ENCODE results near the gene POFUT1.

The POFUT1 gene

GRCh38 chr20:32206760-32207625 is 687 bp upstream of the POFUT1 start:
- DNase-seq: no peak

DNA sequence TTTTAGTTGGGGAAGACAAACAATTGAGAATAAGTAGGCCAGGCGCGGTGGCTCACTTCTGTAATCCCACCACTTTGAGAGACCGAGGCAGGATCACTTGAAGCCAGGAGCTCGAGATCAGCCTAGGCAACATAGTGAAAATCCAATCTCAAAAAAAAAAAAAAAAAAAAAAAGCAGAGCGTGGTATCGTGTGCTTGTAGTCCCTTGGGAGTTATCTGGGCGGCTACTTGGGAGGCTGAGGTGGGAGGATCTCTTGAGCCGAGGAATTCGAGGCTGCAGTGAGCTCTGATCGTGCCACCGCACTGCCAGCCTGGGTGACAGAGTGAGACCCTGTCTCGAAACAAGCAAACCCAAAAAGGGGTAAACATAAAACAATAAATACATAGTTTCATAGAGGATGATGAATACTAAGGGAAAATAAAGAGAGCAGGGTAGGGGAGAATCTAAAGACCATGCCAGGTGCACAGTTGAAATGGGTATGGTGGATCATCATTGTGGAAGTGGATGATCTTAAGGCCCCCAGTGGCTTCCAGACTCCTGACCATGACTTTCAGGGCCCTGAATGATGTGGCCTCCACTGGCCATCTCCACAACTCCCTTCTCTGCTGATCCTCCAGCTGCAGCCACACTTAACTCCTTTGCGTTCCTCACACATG is 947 bp downstream of the POFUT1 start:
- no peak for DNase-seq

DNA sequence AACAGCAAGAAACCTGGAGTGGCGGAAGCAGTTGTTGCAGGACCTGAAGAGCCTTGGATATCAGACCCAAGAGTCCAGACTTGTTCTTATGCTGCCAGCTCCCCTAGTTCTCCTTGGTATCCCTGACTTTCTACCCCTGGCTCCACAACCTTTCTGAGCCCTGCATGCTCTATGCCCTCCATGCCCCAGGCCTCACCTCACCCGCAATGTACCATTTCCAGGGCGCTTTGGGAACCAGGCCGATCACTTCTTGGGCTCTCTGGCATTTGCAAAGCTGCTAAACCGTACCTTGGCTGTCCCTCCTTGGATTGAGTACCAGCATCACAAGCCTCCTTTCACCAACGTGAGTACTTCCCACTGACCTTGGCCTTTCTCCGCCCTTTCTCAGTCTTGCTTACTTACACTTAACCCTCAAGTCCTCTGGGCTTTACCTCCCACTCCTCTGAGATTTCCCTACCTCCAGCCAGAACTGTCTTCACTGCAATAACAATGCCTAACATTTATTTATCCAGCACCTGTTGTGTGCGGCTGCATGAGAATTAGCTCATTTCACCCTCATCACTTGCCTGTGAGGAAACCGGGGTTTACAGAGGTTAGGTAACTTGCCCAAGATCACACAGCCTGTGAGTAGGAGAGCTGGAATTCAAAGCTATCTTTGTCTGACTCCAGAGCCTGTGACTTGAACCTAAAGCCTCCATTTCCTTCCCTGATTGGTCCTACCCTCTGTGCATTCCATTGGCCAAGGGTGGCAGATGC is 2.3 kb downstream of the POFUT1 start:
- no peak for DNase-seq

GRCh38 chr20:32213870-32214269 is 6.2 kb downstream of the POFUT1 start:
- DNase-seq: no peak

DNA sequence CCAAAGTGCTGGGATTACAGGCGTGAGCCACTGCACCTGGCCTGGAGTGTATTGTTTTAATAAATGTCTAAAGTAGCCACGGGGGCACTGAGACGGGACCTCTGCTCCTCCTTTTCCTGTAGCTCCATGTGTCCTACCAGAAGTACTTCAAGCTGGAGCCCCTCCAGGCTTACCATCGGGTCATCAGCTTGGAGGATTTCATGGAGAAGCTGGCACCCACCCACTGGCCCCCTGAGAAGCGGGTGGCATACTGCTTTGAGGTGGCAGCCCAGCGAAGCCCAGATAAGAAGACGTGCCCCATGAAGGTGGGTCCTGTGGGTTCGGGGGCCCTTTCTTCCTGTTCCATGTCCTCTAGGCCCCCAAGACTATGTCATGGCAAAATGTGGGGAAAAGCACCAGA is 7.5 kb downstream of the POFUT1 start:
- no peak for DNase-seq

GRCh38 chr20:32215729-32216128 is 8.0 kb downstream of the POFUT1 start:
- DNase-seq: no peak

- DNase-seq: no peak
These were observed 8.8 kb downstream of the POFUT1 start for GRCh38 chr20:32216179-32217142.

GRCh38 chr20:32218156-32218900 is 10.6 kb downstream of the POFUT1 start:
- DNase-seq: no peak

GRCh38 chr20:32224463-32224862 is 16.8 kb downstream of the POFUT1 start:
- no peak for DNase-seq

- DNase-seq: no peak
These were observed 18.7 kb downstream of the POFUT1 start for GRCh38 chr20:32226391-32226790.

DNA sequence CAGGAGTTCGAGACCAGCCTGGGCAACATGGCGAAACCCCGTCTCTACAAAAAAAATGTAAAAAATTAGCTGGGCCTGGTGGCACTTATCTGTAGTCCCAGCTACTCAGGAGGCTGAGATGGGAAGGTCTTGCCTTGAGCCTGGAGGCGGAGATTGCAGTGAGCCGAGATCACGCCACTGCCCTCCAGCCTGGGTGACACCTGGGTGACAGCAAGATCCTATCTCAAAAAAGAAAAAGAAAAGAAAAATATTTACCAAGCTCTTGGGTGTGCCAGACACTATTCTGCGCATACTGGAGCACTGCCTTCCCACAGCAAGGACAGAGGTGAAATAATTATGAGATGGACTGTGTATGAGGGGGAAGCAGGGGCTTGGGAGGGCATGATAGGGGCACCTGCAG is 19.6 kb downstream of the POFUT1 start:
- no peak for DNase-seq

- DNase-seq: no peak
These were observed 20.3 kb downstream of the POFUT1 start for GRCh38 chr20:32227744-32228688.

DNA sequence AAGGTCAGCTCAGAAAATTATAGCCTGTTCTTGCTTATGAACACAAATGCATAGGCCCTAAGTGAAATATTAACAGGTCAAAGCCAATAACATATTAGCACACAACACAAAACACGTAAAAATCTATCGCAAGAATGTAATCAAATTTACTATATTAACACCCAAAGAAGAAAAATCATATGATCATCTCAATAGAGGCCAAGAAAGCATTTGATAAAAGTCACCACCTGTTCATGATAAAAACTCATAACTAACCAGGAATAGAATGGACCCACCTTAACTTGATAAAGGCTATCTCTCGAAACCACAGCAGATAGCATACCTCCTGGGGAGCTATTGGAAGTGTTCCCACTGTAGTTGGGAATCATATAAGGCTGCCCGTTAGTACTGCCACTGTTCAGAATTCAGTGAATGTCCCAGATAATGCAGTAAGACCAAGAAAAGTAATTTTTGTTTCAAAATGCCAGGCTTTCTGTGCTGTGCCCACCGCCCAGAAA is 21.6 kb downstream of the POFUT1 start:
- DNase-seq: no peak

DNA sequence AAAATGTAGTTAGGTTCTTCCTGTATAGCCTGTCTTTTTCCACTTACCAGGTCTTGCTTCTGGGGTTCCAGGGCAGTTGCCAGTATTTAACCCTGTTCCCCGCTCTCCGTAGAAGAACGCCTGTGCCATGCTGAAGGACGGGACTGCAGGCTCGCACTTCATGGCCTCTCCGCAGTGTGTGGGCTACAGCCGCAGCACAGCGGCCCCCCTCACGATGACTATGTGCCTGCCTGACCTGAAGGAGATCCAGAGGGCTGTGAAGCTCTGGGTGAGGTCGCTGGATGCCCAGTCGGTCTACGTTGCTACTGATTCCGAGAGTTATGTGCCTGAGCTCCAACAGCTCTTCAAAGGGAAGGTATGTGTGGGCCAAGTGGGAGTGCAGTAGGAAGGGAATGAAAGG is 23.0 kb downstream of the POFUT1 start:
- DNase-seq: no peak

DNA sequence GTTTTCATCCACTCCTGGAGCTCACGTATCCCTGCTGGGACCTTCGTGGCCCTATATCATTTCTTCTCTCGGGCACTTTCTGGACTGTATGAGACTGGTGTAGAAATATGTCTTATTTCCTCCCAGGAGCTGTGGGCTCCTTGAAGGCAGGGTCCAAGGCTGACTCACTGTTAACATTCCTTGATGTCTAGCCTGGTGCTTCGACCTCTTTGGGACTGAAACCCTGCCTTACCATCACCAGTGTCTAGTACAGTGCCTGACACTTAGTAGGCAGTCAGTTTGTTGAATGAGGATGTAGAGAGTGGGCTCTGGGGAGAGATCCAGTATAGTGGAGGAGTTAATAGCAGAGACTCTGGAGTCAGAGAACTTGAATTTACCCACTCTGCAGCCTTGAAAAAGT is 23.6 kb downstream of the POFUT1 start:
- DNase-seq: no peak

GRCh38 chr20:32231847-32232246 is 24.2 kb downstream of the POFUT1 start:
- DNase-seq: no peak

DNA sequence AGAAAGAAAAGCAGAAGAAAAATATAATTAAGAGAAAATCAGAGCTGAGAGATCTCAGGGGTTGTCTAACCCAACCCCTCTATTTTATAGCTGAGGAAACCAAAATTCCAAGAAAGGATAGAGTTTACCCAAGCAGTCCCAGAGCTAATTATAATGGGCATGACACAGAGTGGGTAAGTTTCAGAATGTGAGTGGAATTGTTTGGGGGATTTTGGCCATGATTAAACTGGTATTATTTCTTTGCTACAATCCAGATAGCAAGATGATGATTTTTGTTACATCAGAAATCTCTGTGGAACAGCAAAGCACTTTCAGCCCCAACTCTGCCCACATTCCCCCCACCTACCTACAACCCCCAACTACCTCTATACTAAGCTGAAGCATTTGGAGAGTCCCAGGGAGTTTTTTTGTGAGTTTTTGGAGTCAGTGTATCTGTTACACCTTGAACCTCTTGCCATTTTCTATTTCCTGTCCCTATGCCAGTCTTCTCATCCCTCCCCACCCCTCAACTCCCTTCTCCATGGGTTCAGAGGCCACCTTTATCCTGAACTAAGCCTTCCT is 24.7 kb downstream of the POFUT1 start:
- DNase-seq: no peak

- no peak for DNase-seq
These were observed 25.6 kb downstream of the POFUT1 start for GRCh38 chr20:32233286-32233685.

DNA sequence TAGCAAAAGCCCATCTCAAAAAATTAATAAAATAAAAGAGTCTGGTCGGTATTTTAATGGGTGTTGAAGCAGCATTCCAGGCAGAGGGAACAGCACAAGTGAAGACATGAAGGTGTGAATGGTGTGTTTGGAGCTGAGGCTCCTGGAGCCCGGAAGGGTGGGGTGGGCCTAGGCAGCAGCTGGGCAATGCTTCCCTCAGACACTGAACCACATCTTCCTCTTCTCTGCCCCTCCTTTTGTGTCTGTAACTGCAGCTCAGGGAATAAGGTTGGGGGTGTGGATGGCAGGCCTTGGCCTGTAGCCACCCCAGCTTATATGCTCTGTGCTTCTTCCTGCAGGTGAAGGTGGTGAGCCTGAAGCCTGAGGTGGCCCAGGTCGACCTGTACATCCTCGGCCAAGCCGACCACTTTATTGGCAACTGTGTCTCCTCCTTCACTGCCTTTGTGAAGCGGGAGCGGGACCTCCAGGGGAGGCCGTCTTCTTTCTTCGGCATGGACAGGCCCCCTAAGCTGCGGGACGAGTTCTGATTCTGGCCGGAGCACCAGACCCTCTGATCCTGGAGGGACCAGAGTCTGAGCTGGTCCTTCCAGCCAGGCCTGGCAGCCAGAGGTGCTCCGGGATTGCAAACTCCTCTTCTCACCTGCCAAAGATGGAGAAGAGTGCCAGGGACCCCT is 26.6 kb downstream of the POFUT1 start:
- no peak for DNase-seq

Measured in right kidney (tissue), 1 donor.